ENCODE results near the gene C3. TPM values are rescaled to one million over a fixed set of nuclear protein-coding genes. Genes with fewer than 3 reads are reported as not detected.
"Not testable (repeated sequence)": the region's sequence is repeated elsewhere in the genome, so short reads cannot be mapped to it uniquely, and the experiment has no call there.

The C3 gene
- polyA plus RNA-seq, 2 of the 4 experiments (the other 2 are of a cell fraction) = 45.4 to 70.9 TPM

DNA sequence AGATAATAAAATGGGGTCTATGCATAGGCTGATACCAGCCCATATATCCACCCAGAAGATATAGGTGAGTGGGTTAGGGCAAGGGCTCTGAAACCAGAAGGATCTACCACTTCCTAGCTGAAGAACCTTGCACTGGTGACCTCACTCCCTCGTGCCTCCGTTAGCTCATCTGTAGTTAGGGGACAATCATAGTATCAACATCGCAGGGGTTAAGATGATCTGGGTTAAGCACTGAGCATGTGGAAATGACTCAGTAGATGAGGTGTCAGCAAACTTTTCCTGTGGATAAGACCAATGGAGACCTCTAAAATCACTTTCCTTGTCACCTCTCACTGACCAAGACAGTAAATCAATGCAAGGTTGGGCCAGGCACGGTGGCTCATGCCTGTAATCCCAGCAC is 81.0 kb downstream of the C3 start:
- Histone ChIP-seq H3K9me3 (no peaks in the 10 kb centered on the region), H3K4me2 (no peak overlapping the region), H3K4me3 (no peak overlapping the region), H3K27ac (no peak overlapping the region), H3K4me1 (no peaks in the 10 kb centered on the region)
- TF ChIP-seq, protein P1, sequence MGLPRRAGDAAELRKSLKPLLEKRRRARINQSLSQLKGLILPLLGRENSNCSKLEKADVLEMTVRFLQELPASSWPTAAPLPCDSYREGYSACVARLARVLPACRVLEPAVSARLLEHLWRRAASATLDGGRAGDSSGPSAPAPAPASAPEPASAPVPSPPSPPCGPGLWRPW (IDR thresholded peaks at IDR 0.05) = no peak
- TF ChIP-seq CEBPB (IDR thresholded peaks at IDR 0.05) (no peak), TFCP2L1 (CRISPR knock-in tag; IDR thresholded peaks at IDR 0.05) (no peak), ZC3H11A (IDR thresholded peaks at IDR 0.05) (no peak), EHMT2 (IDR thresholded peaks at IDR 0.05; ENCODE audit: low read depth) (no peak)
- FAIRE-seq = no peak
- CTCF ChIA-PET = interaction anchor here (1.2 kb wide), 1 partner anchor 513 kb away, joined by 3 read pairs; no protein-coding TSS in a partner anchor
- POLR2A ChIA-PET = no interaction called here
- WGBS (ENCODE audit: missing lambda C conversion rate) = 23% methylated on average over 4 of the region's 4 CpGs
- DNase-seq (ENCODE audit: low read depth in 1 of 2, low spot score in 1 of 2) = no peak
- no peak for ATAC-seq

DNA sequence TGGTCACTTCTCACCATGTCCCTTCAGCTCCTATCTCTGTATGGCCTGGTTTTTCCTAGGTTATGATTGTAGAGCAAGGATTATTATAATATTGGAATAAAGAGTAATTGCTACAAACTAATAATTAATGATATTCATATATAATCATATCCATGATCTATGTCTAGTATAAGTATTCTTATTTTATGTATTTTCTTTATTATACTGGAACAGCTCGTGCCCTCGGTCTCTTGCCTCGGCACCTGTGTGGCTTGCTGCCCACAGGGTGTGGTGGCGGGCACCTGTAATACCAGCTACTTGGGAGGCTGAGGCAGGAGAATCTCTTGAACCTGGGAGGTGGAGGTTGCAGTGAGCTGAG is 87.0 kb downstream of the C3 start:
- H3K4me1 ChIP-seq; H3K4me3 ChIP-seq; DNase-seq (ENCODE audit: low read depth in 1 of 2, low spot score in 1 of 2); H3K9me3 ChIP-seq; H3K27ac ChIP-seq; ATAC-seq; H3K4me2 ChIP-seq; FAIRE-seq: not testable (repeated sequence)
- ChIA-PET CTCF (interaction anchor here (0.6 to 3.1 kb wide), 28 partner anchors 11 to 232 kb away, joined by 3 to 31 read pairs (median 4); partner anchors contain the start of gene C3), POLR2A (interaction anchor here (0.5 to 1.2 kb wide), 2 partner anchors 101 to 136 kb away, joined by 3 to 4 read pairs; no protein-coding TSS in a partner anchor)
- 72% methylated on average over 4 of the region's 4 CpGs for WGBS (ENCODE audit: missing lambda C conversion rate)

DNA sequence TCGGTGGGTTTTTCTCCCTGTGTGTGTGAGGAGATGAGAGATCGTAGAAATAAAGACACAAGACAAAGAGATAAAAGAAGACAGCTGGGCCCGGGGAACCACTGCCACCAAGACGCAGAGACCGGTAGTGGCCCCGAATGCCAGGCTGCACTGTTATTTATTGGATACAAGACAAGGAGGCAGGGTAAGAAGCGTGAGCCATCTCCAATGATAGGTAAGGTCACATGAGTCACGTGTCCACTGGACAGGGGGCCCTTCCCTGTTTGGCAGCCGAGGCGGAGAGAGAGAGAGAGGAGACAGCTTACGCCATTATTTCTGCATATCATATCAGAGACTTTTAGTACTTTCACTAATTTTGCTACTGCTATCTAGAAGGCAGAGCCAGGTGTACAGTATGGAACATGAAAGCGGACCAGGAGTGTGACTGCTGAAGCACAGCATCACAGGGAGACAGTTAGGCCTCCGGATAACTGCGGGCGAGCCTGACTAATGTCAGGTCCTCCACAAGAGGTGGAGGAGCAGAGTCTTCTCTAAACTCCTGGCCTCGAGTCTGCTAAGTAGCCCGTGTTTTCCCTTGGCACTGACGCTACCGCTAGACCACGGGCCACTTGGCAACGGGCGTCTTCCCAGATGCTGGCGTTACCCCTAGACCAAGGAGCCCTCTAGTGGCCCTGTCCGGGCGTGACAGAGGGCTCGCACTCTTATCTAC is 87.5 kb downstream of the C3 start:
- TF ChIP-seq SMC3 (IDR thresholded peaks at IDR 0.05) (peak; percentile 76), RAD21 (conservative IDR thresholded peaks at IDR 0.05 in 1 of 2, IDR thresholded peaks at IDR 0.05 in 1 of 2) (peak; percentile 78 to 80)
- TF ChIP-seq, protein P2, sequence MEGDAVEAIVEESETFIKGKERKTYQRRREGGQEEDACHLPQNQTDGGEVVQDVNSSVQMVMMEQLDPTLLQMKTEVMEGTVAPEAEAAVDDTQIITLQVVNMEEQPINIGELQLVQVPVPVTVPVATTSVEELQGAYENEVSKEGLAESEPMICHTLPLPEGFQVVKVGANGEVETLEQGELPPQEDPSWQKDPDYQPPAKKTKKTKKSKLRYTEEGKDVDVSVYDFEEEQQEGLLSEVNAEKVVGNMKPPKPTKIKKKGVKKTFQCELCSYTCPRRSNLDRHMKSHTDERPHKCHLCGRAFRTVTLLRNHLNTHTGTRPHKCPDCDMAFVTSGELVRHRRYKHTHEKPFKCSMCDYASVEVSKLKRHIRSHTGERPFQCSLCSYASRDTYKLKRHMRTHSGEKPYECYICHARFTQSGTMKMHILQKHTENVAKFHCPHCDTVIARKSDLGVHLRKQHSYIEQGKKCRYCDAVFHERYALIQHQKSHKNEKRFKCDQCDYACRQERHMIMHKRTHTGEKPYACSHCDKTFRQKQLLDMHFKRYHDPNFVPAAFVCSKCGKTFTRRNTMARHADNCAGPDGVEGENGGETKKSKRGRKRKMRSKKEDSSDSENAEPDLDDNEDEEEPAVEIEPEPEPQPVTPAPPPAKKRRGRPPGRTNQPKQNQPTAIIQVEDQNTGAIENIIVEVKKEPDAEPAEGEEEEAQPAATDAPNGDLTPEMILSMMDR (IDR thresholded peaks at IDR 0.05) = peak; percentile 62
- ATAC-seq (peak in 1 of 2 experiments; percentile 83; a peak in 3 of 6 replicates), DNase-seq (ENCODE audit: low read depth in 1 of 2, low spot score in 1 of 2) (peak in 1 of 2 experiments; percentile 73)
- not testable (repeated sequence) for H3K4me3 ChIP-seq, FAIRE-seq, H3K9me3 ChIP-seq, H3K4me1 ChIP-seq
- H3K4me2 ChIP-seq = peak overlapping the region; percentile 69
- 39% methylated on average over 26 of the region's 26 CpGs for WGBS (ENCODE audit: missing lambda C conversion rate)
- H3K27ac ChIP-seq = peak overlapping the region in 1 of 2 experiments; percentile 49; a peak in 1 of 6 replicates
- POLR2A ChIA-PET = interaction anchor here (0.5 to 1.2 kb wide), 2 partner anchors 101 to 137 kb away, joined by 3 to 4 read pairs; no protein-coding TSS in a partner anchor
- CTCF ChIA-PET = interaction anchor here (0.6 to 3.1 kb wide), 33 partner anchors 11 to 232 kb away, joined by 3 to 31 read pairs (median 4); partner anchors contain the start of gene C3

DNA sequence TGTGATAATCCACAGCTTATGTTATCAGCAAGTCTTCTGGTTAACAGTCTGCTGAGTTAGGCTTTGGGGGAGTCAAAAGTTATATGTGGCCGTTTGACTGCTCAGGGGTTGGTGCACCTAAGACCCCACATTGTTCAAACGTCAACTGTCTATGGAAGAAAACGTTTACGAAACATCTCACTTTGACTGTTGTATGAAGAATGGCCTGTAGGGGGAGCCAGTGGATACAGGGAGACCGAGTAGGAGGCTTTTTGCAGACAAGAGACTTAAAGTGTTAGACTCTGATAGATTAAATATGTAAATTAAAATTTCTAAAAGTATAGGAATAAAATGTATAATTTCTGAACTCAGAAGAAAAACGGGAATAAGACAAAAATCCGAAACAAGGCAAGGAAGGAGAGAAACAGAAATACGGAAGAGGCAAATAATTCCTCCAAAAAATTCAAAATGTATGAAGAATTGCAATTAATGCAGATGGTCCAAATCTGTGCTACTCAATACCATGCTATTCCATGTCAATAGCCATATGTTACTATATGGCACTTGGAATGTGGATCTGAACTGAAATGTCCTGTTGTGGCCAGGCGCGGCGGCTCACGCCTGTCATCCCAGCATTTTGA is 88.3 kb downstream of the C3 start:
- POLR2A ChIA-PET = no interaction called here
- WGBS (ENCODE audit: missing lambda C conversion rate) = 42% methylated on average over 12 of the region's 12 CpGs

More for the DNA sequence above, 88.3 kb downstream of the C3 start:
- FAIRE-seq (peak; percentile 23), DNase-seq (ENCODE audit: low read depth in 1 of 2, low spot score in 1 of 2) (peak; percentile 25 to 79), ATAC-seq (peak; percentile 71 to 80; a peak in 5 of 6 replicates)
- Histone ChIP-seq H3K27ac (no peak overlapping the region), H3K9me3 (no peaks in the 10 kb centered on the region), H3K4me1 (no peaks in the 10 kb centered on the region), H3K4me2 (no peak overlapping the region), H3K4me3 (no peak overlapping the region)
- TF ChIP-seq SMC3 (IDR thresholded peaks at IDR 0.05) (peak; percentile 64), KDM5A (IDR thresholded peaks at IDR 0.05) (no peak), RAD21 (conservative IDR thresholded peaks at IDR 0.05 in 1 of 2, IDR thresholded peaks at IDR 0.05 in 1 of 2) (peak; percentile 55 to 73; a peak in 4 of 5 replicates)
- TF ChIP-seq, protein P2 (IDR thresholded peaks at IDR 0.05) = peak; percentile 71
- CTCF ChIA-PET = interaction anchor here (0.6 to 3.1 kb wide), 28 partner anchors 9 to 567 kb away, joined by 3 to 31 read pairs (median 4); no protein-coding TSS in a partner anchor

Other genes with a start within 250 kb of the C3 start
- gene DENND1C, start 238.9 kb downstream of the C3 start, polyA plus RNA-seq (2011; rRNA removed) = 0.26 and 0.30 TPM in 2 replicates
- 0.22 to 0.32 TPM (median 0.28 TPM) in 3 replicates for gene DENND1C, start 238.9 kb downstream of the C3 start, polyA plus RNA-seq (2017; fragmentation: RNase III; extraction: RNeasy Plus Mini Kit Qiagen cat#74134 plus additional on column Dnase treatment)
- gene TUBB4A, start 218.3 kb downstream of the C3 start, polyA plus RNA-seq (2011; rRNA removed) = 2.2 and 2.5 TPM in 2 replicates
- gene TUBB4A, start 218.3 kb downstream of the C3 start, polyA plus RNA-seq (2017; fragmentation: RNase III; extraction: RNeasy Plus Mini Kit Qiagen cat#74134 plus additional on column Dnase treatment) = 15.4 to 17.6 TPM (median 17.5 TPM) in 3 replicates
- gene TNFSF9, start 189.6 kb downstream of the C3 start, polyA plus RNA-seq (2011; rRNA removed) = 5.4 and 6.3 TPM in 2 replicates
- gene TNFSF9, start 189.6 kb downstream of the C3 start, polyA plus RNA-seq (2017; fragmentation: RNase III; extraction: RNeasy Plus Mini Kit Qiagen cat#74134 plus additional on column Dnase treatment) = 11.1 to 16.7 TPM (median 15.9 TPM) in 3 replicates
- gene CD70, start 129.5 kb downstream of the C3 start, polyA plus RNA-seq (2011; rRNA removed) = 7.7 and 10.0 TPM in 2 replicates
- 25.0 to 43.3 TPM (median 35.7 TPM) in 3 replicates for gene CD70, start 129.5 kb downstream of the C3 start, polyA plus RNA-seq (2017; fragmentation: RNase III; extraction: RNeasy Plus Mini Kit Qiagen cat#74134 plus additional on column Dnase treatment)
- 0.12 and 0.25 TPM in 2 replicates for gene TNFSF14, start 50.5 kb downstream of the C3 start, polyA plus RNA-seq (2011; rRNA removed)
- gene TNFSF14, start 50.5 kb downstream of the C3 start, polyA plus RNA-seq (2017; fragmentation: RNase III; extraction: RNeasy Plus Mini Kit Qiagen cat#74134 plus additional on column Dnase treatment) = 0.40 to 0.49 TPM (median 0.46 TPM) in 3 replicates
- 50.2 and 69.4 TPM in 2 replicates for gene GPR108, start 16.9 kb upstream of the C3 start, polyA plus RNA-seq (2011; rRNA removed)
- gene GPR108, start 16.9 kb upstream of the C3 start, polyA plus RNA-seq (2017; fragmentation: RNase III; extraction: RNeasy Plus Mini Kit Qiagen cat#74134 plus additional on column Dnase treatment) = 35.4 to 42.1 TPM (median 36.4 TPM) in 3 replicates
- gene TRIP10, start 19.0 kb upstream of the C3 start, polyA plus RNA-seq (2011; rRNA removed) = 30.7 and 39.2 TPM in 2 replicates
- gene TRIP10, start 19.0 kb upstream of the C3 start, polyA plus RNA-seq (2017; fragmentation: RNase III; extraction: RNeasy Plus Mini Kit Qiagen cat#74134 plus additional on column Dnase treatment) = 52.8 to 61.0 TPM (median 60.9 TPM) in 3 replicates
- gene SH2D3A, start 46.8 kb upstream of the C3 start, polyA plus RNA-seq (2011; rRNA removed) = 6.5 and 6.7 TPM in 2 replicates
- 9.3 to 11.4 TPM (median 10.0 TPM) in 3 replicates for gene SH2D3A, start 46.8 kb upstream of the C3 start, polyA plus RNA-seq (2017; fragmentation: RNase III; extraction: RNeasy Plus Mini Kit Qiagen cat#74134 plus additional on column Dnase treatment)
- gene VAV1, start 52.1 kb upstream of the C3 start, polyA plus RNA-seq (2011; rRNA removed) = 5.6 and 6.7 TPM in 2 replicates
- gene VAV1, start 52.1 kb upstream of the C3 start, polyA plus RNA-seq (2017; fragmentation: RNase III; extraction: RNeasy Plus Mini Kit Qiagen cat#74134 plus additional on column Dnase treatment) = 7.5 to 9.5 TPM (median 8.5 TPM) in 3 replicates
- 3.6 and 4.2 TPM in 2 replicates for gene ADGRE1, start 166.9 kb upstream of the C3 start, polyA plus RNA-seq (2011; rRNA removed)
- 4.8 to 6.6 TPM (median 5.0 TPM) in 3 replicates for gene ADGRE1, start 166.9 kb upstream of the C3 start, polyA plus RNA-seq (2017; fragmentation: RNase III; extraction: RNeasy Plus Mini Kit Qiagen cat#74134 plus additional on column Dnase treatment)